ENCODE measurements around the gene ARHGAP4. TPM values are rescaled to one million over a fixed set of nuclear protein-coding genes. Genes with fewer than 3 reads are reported as not detected.

The ARHGAP4 gene
- total and polyA plus RNA-seq, 10 of the 15 experiments (the other 5 are each of a cell fraction or from before 2014, with no cell fraction given) = 0.71 to 120 (median 44.3) TPM

- ChIA-PET SMC1A (ENCODE audit: uncharacterized antibody, unreplicated experiment) (no interaction called here), RAD21 (ENCODE audit: unreplicated experiment) (no interaction called here), CTCF (no interaction called here), POLR2A (no interaction called here)
- intact Hi-C loops (cut with micrococcal nuclease; ENCODE audit: unreplicated experiment) = no loop called here
- no peak for ATAC-seq
- TF ChIP-seq SMC3 (IDR thresholded peaks at IDR 0.05; ENCODE audit: borderline replicate concordance, low read length) (no peak), MTA3 (IDR thresholded peaks at IDR 0.05; ENCODE audit: borderline replicate concordance, low read length) (no peak), KDM1A (IDR thresholded peaks at IDR 0.05; ENCODE audit: borderline replicate concordance) (no peak), ZBTB40 (IDR thresholded peaks at IDR 0.05; ENCODE audit: borderline replicate concordance) (no peak), SKIL (IDR thresholded peaks at IDR 0.05; ENCODE audit: low read depth, poor library complexity, severe bottlenecking) (no peak), ZNF217 (IDR thresholded peaks at IDR 0.05) (no peak), CBX5 (IDR thresholded peaks at IDR 0.05; ENCODE audit: low read depth) (no peak), PKNOX1 (IDR thresholded peaks at IDR 0.05) (no peak), WRNIP1 (IDR thresholded peaks at IDR 0.05; ENCODE audit: borderline replicate concordance, low read depth, low read length) (no peak), IRF4 (IDR thresholded peaks at IDR 0.05; ENCODE audit: low read depth, low read length) (no peak)
- no peak overlapping the region for H3K9ac ChIP-seq (ENCODE audit: control insufficient read depth, insufficient read depth, low read length)
- no peak overlapping the region for H3K4me3 ChIP-seq
- H4K20me1 ChIP-seq (ENCODE audit: control insufficient read depth, insufficient read depth) = no peaks in the 10 kb centered on the region
- FAIRE-seq = no peak
- BruUV-seq (replicated peaks) = no TSS peak
- H3K4me2 ChIP-seq (ENCODE audit: control insufficient read depth, insufficient read depth) = no peak overlapping the region
- no peaks in the 10 kb centered on the region for H3K4me1 ChIP-seq (ENCODE audit: control insufficient read depth, insufficient read depth, low read length)
- no peaks in the 10 kb centered on the region for H3K9me3 ChIP-seq (replicated peaks; ENCODE audit: control insufficient read depth, insufficient read depth, low read length)
- DNase-seq (ENCODE audit: low read depth, low spot score) = no peak
- no peak overlapping the region for H3K27ac ChIP-seq (ENCODE audit: control insufficient read depth, insufficient read depth)
- H3K36me3 ChIP-seq (ENCODE audit: control insufficient read depth in 2 of 2, insufficient read depth in 2 of 2, low read length in 1 of 2) = no peaks in the 10 kb centered on the region
- in situ Hi-C loops (cut with MboI) = no loop called here
- 39% methylated on average over 29 of the region's 30 CpGs for WGBS (ENCODE audit: insufficient coverage, insufficient replicate concordance, low lambda C conversion rate, missing lambda C conversion rate)
- H2AFZ ChIP-seq (ENCODE audit: control insufficient read depth, low read depth, low read length) = no peak overlapping the region
- no peaks in the 10 kb centered on the region for H3K79me2 ChIP-seq (ENCODE audit: control insufficient read depth, insufficient read depth, low read length)
- no peaks in the 10 kb centered on the region; a peak in 1 of 4 replicates for H3K27me3 ChIP-seq (replicated peaks in 1 of 2; ENCODE audit: control insufficient read depth in 2 of 2, insufficient read depth in 2 of 2, low read length in 1 of 2)
Measured at GRCh38 chrX:153864561-153865320, 61.3 kb downstream of the ARHGAP4 start.

All from GM12878 (cell line).